ENCODE measurements around the gene SLC41A3.

GRCh38 chr3:126031981-126032471, 51.9 kb downstream of the SLC41A3 start:
- TF ChIP-seq EZH2 (optimal IDR thresholded peaks at IDR 0.05; ENCODE audit: low read depth, low read length) (no peak), CTCF (IDR thresholded peaks at IDR 0.05; ENCODE audit: low read length) (no peak)
